Activated naive CD8-positive, alpha-beta T cell treated with anti-CD3 and anti-CD28 coated beads, Interleukin-2, amount 50 U/mL, for 24 hours (primary cell): ENCODE results near the gene CYTH1.

Experiments used
- ATAC-seq: fragments of 150-1000 bp; cut with Tn5 transposase; one replicate; pipeline ENCODE4 v1.10.0; 2021
- DNase-seq: peaks from one replicate; pipeline ENCODE4 v3.0.0; 2021
- H3K27ac Mint-ChIP-seq: one replicate; pipeline ENCODE4 v1.8.0; 2021; ENCODE audit warnings: mild to moderate bottlenecking, mixed read lengths
- H3K27me3 Mint-ChIP-seq: one replicate; pipeline ENCODE4 v1.8.0; 2021; ENCODE audit warnings: mixed read lengths
- H3K36me3 Mint-ChIP-seq: one replicate; pipeline ENCODE4 v1.8.0; 2021; ENCODE audit warnings: low read depth, mixed read lengths
- H3K4me1 Mint-ChIP-seq: one replicate; pipeline ENCODE4 v1.8.0; 2021; ENCODE audit warnings: mixed read lengths
- H3K4me3 Mint-ChIP-seq: one replicate; pipeline ENCODE4 v1.8.0; 2021; ENCODE audit warnings: mild to moderate bottlenecking, moderate library complexity, mixed read lengths
- H3K9me3 Mint-ChIP-seq: one replicate; pipeline ENCODE4 v1.8.0; 2021; ENCODE audit warnings: mixed read lengths

CYTH1 gene

DNA sequence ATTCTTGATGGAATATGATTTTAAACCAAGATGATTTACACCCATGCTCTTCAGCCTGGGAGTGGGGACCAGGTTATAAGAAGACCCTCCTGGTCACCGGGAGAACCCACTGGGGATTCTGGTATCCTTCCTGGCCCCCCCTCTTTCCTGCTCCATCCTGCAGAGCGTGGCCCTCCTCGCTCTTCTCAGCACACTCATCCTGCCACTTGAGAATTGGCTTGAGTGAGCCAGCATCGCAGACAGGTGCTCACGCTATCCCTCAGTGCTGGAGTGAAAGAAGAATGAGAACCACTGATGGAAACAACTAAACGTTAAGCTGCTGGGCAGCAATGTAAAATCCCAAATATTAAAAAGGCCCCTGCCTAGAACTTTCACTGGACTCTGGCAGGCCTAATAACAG, 98.0 kb downstream of the CYTH1 start:
- Mint-ChIP-seq H3K27ac (no peak overlapping the region), H3K36me3 (peaks cover 27% of the 10 kb centered on the region), H3K9me3 (no peaks in the 10 kb centered on the region), H3K27me3 (no peaks in the 10 kb centered on the region), H3K4me3 (no peak overlapping the region), H3K4me1 (no peaks in the 10 kb centered on the region)
- ATAC-seq: no peak
- no peak for DNase-seq

GRCh38 chr17:78683408-78683961, 98.6 kb downstream of the CYTH1 start:
- Mint-ChIP-seq H3K9me3 (no peaks in the 10 kb centered on the region), H3K27me3 (no peaks in the 10 kb centered on the region), H3K4me1 (no peaks in the 10 kb centered on the region), H3K4me3 (no peak overlapping the region), H3K36me3 (peaks cover 27% of the 10 kb centered on the region), H3K27ac (no peak overlapping the region)
- ATAC-seq: no peak
- no peak for DNase-seq

DNA sequence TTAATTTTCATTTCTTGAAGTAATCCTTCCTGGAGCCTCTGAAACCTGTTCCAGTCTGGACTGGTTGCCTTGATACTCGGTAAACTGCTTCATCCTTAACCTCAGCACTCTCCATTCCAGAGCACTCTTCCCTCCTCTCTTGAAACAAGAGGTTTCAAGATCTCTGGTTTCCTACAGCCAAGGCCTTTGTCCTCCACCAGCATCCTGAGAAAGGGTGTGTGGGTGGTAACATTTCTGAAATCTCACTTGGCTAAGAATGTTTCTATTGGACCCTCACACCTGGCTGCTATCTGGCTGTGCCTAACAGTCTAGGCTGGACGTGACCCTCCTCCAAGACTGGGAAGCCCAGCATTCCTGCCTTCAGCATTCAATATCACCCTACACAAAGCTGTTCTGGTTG, 99.7 kb downstream of the CYTH1 start:
- DNase-seq: no peak
- Mint-ChIP-seq H3K4me3 (no peak overlapping the region), H3K27ac (peak overlapping the region; percentile 6), H3K9me3 (no peaks in the 10 kb centered on the region), H3K27me3 (no peaks in the 10 kb centered on the region), H3K4me1 (peaks cover 4% of the 10 kb centered on the region), H3K36me3 (peaks cover 21% of the 10 kb centered on the region)
- ATAC-seq: no peak

GRCh38 chr17:78680436-78680835, 101.6 kb downstream of the CYTH1 start:
- Mint-ChIP-seq H3K4me3 (no peak overlapping the region), H3K27ac (no peak overlapping the region), H3K4me1 (peaks cover 4% of the 10 kb centered on the region), H3K36me3 (peaks cover 17% of the 10 kb centered on the region), H3K27me3 (no peaks in the 10 kb centered on the region), H3K9me3 (no peaks in the 10 kb centered on the region)
- DNase-seq: no peak
- no peak for ATAC-seq

- Mint-ChIP-seq H3K27ac (no peak overlapping the region), H3K4me3 (no peak overlapping the region), H3K4me1 (peaks cover 4% of the 10 kb centered on the region), H3K9me3 (no peaks in the 10 kb centered on the region), H3K27me3 (no peaks in the 10 kb centered on the region), H3K36me3 (peaks cover 18% of the 10 kb centered on the region)
- no peak for DNase-seq
- no peak for ATAC-seq
Measured at GRCh38 chr17:78679495-78680395, 102.3 kb downstream of the CYTH1 start.

GRCh38 chr17:78678711-78679110, 103.4 kb downstream of the CYTH1 start:
- Mint-ChIP-seq H3K27me3 (no peaks in the 10 kb centered on the region), H3K36me3 (peaks cover 17% of the 10 kb centered on the region), H3K4me3 (no peak overlapping the region), H3K27ac (peak overlapping the region; percentile 58), H3K4me1 (peaks cover 4% of the 10 kb centered on the region), H3K9me3 (no peaks in the 10 kb centered on the region)
- ATAC-seq: no peak
- DNase-seq: no peak

GRCh38 chr17:78678222-78678557, 103.9 kb downstream of the CYTH1 start:
- peaks cover 17% of the 10 kb centered on the region for H3K36me3 Mint-ChIP-seq
- no peaks in the 10 kb centered on the region for H3K27me3 Mint-ChIP-seq
- ATAC-seq (no peak), DNase-seq (no peak)
- H3K4me1 Mint-ChIP-seq: peaks cover 4% of the 10 kb centered on the region
- no peaks in the 10 kb centered on the region for H3K9me3 Mint-ChIP-seq
- no peak overlapping the region for H3K27ac Mint-ChIP-seq
- H3K4me3 Mint-ChIP-seq: no peak overlapping the region

DNA sequence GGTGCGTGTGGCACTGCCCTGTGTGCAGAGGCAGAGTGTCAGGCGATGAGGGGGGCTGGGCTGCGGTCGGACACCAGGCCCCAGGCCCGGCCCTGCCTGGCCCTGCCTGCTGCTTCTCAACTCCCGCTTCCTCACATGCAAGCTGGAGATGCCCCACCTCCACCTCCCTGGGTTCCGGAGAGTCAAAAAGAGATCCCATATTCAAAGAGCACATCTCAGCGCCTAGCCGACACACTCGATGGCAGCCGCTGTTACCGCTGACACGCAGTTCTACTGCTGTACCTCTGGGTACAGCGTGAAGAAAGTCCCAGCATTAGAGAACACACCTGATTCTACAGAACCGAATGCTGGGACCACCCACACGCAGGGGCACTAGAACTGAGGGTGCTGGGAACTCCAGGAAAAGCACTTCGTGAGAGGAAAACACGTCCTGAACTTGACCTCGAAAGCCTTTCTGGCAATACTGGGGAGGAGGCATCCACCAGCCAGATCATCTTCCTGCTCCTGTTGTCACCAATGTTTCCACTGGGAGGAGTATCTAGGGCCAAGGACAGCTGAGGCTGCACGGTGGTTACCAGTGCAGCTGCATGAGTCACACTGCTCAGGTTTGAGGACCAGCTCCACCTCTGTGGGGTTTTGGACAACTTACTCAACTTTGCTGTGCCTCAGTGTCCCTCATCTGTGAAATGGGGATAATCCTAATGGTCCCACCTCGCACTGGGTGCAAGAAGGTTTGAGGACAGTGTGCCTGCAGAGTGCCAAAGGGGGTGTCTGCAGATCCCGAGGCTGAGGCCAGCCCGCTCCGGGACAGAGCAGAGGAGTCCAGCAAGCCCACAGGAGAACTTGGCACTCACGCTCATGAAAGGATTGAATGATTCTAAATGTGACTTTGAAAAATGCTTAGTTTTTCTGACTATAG, 104.5 kb downstream of the CYTH1 start:
- no peak for ATAC-seq
- DNase-seq: no peak
- H3K4me3 Mint-ChIP-seq: no peak overlapping the region
- peaks cover 13% of the 10 kb centered on the region for H3K36me3 Mint-ChIP-seq
- no peaks in the 10 kb centered on the region for H3K9me3 Mint-ChIP-seq
- H3K27ac Mint-ChIP-seq: peak overlapping the region; percentile 8
- H3K27me3 Mint-ChIP-seq: no peaks in the 10 kb centered on the region
- peaks cover 4% of the 10 kb centered on the region for H3K4me1 Mint-ChIP-seq

GRCh38 chr17:78676412-78677302, 105.4 kb downstream of the CYTH1 start:
- no peaks in the 10 kb centered on the region for H3K9me3 Mint-ChIP-seq
- DNase-seq (no peak), ATAC-seq (no peak)
- H3K27ac Mint-ChIP-seq: no peak overlapping the region
- H3K4me3 Mint-ChIP-seq: no peak overlapping the region
- peaks cover 13% of the 10 kb centered on the region for H3K36me3 Mint-ChIP-seq
- H3K4me1 Mint-ChIP-seq: peaks cover 4% of the 10 kb centered on the region
- no peaks in the 10 kb centered on the region for H3K27me3 Mint-ChIP-seq

DNA sequence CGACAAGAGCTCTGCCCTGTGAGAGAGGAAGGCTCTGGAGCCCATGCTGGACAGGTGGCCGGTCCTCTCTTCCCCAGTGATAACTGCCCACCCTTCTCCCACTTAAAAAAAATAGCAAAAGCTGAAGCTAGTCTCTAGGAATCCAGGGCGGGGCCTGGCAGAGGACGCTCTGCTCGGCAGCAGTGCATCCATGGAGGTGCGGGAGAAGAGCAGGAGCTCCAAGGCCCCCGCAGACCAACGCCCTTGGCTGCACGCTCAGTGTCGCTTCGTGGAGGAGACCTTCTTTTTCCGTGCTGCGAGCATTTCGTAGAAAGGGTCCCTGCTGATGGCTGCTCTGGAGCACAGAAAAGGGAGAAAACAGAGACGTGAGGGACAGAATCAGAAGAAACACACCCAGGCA, 106.2 kb downstream of the CYTH1 start:
- H3K4me3 Mint-ChIP-seq: no peak overlapping the region
- no peak overlapping the region for H3K27ac Mint-ChIP-seq
- H3K9me3 Mint-ChIP-seq: no peaks in the 10 kb centered on the region
- H3K27me3 Mint-ChIP-seq: no peaks in the 10 kb centered on the region
- DNase-seq (no peak), ATAC-seq (no peak)
- H3K4me1 Mint-ChIP-seq: peaks cover 4% of the 10 kb centered on the region
- H3K36me3 Mint-ChIP-seq: peaks cover 13% of the 10 kb centered on the region

GRCh38 chr17:78675316-78675616, 106.8 kb downstream of the CYTH1 start:
- H3K4me1 Mint-ChIP-seq: peaks cover 4% of the 10 kb centered on the region
- H3K36me3 Mint-ChIP-seq: peaks cover 13% of the 10 kb centered on the region

DNA sequence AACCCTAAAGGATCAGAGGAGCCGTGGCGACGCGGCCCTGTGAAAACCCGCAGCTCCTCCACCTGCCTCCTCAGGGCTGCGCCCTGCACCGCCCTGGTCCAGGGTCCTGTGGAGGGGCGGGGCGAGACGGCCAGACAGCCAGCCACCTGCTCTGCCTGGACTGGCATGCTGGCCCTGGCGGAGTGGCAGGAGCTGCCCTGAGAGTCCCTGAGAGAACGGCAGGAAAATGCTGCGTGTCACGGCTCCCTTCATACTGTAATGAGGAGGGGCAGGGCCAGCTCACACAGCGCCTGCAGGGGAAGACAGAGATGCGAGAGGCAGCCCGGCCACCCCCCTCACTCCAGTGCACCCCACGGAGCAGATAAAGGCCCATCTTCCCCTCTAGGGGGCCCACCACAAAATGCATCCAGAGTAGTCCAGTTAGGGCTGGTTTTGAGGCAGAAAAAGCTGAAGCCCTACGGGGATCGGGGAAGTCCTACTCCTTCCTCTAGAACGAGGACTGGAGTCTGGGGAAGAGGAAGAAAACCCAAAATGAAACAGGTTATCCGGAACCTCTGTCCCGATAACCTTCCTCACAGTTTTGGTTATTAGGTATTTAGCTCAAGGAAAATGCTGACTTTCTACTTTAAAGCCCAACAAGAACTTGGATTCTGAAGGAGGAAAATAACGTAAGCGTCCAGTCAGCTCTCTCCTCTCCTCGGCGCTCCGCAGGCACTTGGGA, 107.3 kb downstream of the CYTH1 start:
- H3K36me3 Mint-ChIP-seq: peaks cover 13% of the 10 kb centered on the region

More at GRCh38 chr17:78675316-78675616, 106.8 kb downstream of the CYTH1 start:
- H3K9me3 Mint-ChIP-seq: no peaks in the 10 kb centered on the region
- no peak overlapping the region for H3K27ac Mint-ChIP-seq
- no peak overlapping the region for H3K4me3 Mint-ChIP-seq
- H3K27me3 Mint-ChIP-seq: no peaks in the 10 kb centered on the region
- ATAC-seq (no peak), DNase-seq (no peak)

DNA sequence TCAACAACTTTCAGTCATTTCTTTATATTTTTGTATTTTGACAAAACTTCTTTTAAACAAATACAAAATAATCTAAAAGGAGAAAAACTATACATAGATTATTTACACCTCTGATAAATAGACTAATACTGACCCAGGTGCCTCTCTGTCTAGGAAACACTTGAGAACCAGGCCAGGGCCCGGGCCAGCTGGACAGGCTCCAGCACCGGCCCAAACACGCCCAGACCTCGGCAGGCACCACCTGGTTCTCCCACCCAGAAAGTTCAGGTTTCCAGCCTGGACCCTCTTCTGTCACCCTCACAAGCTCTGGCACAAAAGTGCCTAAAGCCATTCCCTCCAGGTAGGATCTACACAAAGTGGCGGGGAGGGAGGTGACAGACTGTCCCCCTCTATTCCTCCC, 107.9 kb downstream of the CYTH1 start:
- Mint-ChIP-seq H3K27me3 (no peaks in the 10 kb centered on the region), H3K36me3 (peaks cover 13% of the 10 kb centered on the region), H3K4me3 (no peak overlapping the region), H3K27ac (no peak overlapping the region), H3K9me3 (no peaks in the 10 kb centered on the region), H3K4me1 (peaks cover 4% of the 10 kb centered on the region)
- no peak for DNase-seq
- ATAC-seq: no peak

More for the DNA sequence above, 107.3 kb downstream of the CYTH1 start:
- no peaks in the 10 kb centered on the region for H3K9me3 Mint-ChIP-seq
- H3K4me3 Mint-ChIP-seq: no peak overlapping the region
- H3K4me1 Mint-ChIP-seq: peaks cover 4% of the 10 kb centered on the region
- no peak overlapping the region for H3K27ac Mint-ChIP-seq
- no peaks in the 10 kb centered on the region for H3K27me3 Mint-ChIP-seq
- no peak for DNase-seq
- ATAC-seq: no peak
